Measurements from ENCODE around the gene KHDC1L.
"Not testable (repeated sequence)": the region's sequence is repeated elsewhere in the genome, so short reads cannot be mapped to it uniquely, and the experiment has no call there.

Gene KHDC1L, protein sequence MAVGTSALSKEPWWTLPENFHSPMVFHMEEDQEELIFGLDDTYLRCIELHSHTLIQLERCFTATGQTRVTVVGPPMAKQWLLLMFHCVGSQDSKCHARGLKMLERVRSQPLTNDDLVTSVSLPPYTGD

GRCh38 chr6:73225396-73225795, at the start of gene KHDC1L:
KHDC1L (minus strand) TSS chr6:73225496; CDS start chr6:73225408, 88 bp downstream.
- TF ChIP-seq, protein P1, sequence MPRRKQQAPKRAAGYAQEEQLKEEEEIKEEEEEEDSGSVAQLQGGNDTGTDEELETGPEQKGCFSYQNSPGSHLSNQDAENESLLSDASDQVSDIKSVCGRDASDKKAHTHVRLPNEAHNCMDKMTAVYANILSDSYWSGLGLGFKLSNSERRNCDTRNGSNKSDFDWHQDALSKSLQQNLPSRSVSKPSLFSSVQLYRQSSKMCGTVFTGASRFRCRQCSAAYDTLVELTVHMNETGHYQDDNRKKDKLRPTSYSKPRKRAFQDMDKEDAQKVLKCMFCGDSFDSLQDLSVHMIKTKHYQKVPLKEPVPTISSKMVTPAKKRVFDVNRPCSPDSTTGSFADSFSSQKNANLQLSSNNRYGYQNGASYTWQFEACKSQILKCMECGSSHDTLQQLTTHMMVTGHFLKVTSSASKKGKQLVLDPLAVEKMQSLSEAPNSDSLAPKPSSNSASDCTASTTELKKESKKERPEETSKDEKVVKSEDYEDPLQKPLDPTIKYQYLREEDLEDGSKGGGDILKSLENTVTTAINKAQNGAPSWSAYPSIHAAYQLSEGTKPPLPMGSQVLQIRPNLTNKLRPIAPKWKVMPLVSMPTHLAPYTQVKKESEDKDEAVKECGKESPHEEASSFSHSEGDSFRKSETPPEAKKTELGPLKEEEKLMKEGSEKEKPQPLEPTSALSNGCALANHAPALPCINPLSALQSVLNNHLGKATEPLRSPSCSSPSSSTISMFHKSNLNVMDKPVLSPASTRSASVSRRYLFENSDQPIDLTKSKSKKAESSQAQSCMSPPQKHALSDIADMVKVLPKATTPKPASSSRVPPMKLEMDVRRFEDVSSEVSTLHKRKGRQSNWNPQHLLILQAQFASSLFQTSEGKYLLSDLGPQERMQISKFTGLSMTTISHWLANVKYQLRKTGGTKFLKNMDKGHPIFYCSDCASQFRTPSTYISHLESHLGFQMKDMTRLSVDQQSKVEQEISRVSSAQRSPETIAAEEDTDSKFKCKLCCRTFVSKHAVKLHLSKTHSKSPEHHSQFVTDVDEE (CRISPR knock-in tag; IDR thresholded peaks at IDR 0.05) = no peak
- TF ChIP-seq ESRRG (CRISPR knock-in tag; IDR thresholded peaks at IDR 0.05) (no peak), ARNTL (CRISPR knock-in tag; IDR thresholded peaks at IDR 0.05; ENCODE audit: borderline replicate concordance, low read depth) (no peak), SNAI2 (CRISPR knock-in tag; IDR thresholded peaks at IDR 0.05) (no peak), TCF4 (CRISPR knock-in tag; IDR thresholded peaks at IDR 0.05; ENCODE audit: borderline replicate concordance) (no peak), TOX (CRISPR knock-in tag; IDR thresholded peaks at IDR 0.05; ENCODE audit: borderline replicate concordance) (no peak), BACH2 (CRISPR knock-in tag; IDR thresholded peaks at IDR 0.05; ENCODE audit: borderline replicate concordance) (no peak), CSRNP3 (CRISPR knock-in tag; IDR thresholded peaks at IDR 0.05) (no peak), ZNF565 (CRISPR knock-in tag; conservative IDR thresholded peaks at IDR 0.05; ENCODE audit: low read depth) (no peak), RARB (CRISPR knock-in tag; IDR thresholded peaks at IDR 0.05) (no peak), ZFP30 (CRISPR knock-in tag; IDR thresholded peaks at IDR 0.05) (no peak), GLIS3 (CRISPR knock-in tag; IDR thresholded peaks at IDR 0.05) (no peak), CSDC2 (CRISPR knock-in tag; IDR thresholded peaks at IDR 0.05) (no peak), ZNF8 (CRISPR knock-in tag; IDR thresholded peaks at IDR 0.05) (no peak)
- TF ChIP-seq, protein P2, sequence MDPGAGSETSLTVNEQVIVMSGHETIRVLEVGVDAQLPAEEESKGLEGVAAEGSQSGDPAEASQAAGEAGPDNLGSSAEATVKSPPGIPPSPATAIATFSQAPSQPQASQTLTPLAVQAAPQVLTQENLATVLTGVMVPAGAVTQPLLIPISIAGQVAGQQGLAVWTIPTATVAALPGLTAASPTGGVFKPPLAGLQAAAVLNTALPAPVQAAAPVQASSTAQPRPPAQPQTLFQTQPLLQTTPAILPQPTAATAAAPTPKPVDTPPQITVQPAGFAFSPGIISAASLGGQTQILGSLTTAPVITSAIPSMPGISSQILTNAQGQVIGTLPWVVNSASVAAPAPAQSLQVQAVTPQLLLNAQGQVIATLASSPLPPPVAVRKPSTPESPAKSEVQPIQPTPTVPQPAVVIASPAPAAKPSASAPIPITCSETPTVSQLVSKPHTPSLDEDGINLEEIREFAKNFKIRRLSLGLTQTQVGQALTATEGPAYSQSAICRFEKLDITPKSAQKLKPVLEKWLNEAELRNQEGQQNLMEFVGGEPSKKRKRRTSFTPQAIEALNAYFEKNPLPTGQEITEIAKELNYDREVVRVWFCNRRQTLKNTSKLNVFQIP (CRISPR knock-in tag; IDR thresholded peaks at IDR 0.05; ENCODE audit: borderline replicate concordance, low read depth) = no peak
- TF ChIP-seq, protein P3, sequence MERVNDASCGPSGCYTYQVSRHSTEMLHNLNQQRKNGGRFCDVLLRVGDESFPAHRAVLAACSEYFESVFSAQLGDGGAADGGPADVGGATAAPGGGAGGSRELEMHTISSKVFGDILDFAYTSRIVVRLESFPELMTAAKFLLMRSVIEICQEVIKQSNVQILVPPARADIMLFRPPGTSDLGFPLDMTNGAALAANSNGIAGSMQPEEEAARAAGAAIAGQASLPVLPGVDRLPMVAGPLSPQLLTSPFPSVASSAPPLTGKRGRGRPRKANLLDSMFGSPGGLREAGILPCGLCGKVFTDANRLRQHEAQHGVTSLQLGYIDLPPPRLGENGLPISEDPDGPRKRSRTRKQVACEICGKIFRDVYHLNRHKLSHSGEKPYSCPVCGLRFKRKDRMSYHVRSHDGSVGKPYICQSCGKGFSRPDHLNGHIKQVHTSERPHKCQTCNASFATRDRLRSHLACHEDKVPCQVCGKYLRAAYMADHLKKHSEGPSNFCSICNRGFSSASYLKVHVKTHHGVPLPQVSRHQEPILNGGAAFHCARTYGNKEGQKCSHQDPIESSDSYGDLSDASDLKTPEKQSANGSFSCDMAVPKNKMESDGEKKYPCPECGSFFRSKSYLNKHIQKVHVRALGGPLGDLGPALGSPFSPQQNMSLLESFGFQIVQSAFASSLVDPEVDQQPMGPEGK (CRISPR knock-in tag; IDR thresholded peaks at IDR 0.05; ENCODE audit: borderline replicate concordance) = no peak
- ATAC-seq = no peak

DNA sequence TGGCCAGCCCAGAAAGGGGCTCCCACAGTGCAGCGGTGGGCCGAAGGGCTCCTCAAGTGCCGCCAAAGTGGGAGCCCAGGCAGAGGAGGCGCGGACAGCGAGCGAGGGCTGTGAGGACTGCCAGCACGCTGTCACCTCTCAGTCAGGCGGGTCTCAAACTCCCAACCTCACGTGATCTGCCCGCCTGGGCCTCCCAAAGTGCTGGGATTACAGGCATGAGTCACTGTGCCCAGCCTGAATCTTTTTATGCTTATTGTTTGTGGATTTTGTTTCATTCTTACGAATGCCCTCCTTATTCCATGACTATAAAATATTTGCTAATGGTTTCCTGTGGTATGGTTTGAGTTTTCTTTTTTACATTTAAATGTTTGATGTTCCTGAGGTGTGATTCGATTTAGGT, 44.0 kb upstream of the KHDC1L start:
- ATAC-seq = not testable (repeated sequence)

- ATAC-seq = not testable (repeated sequence)
Measured at GRCh38 chr6:73268896-73269295, 43.6 kb upstream of the KHDC1L start.

- no peak for ATAC-seq
- TF ChIP-seq CSDC2 (CRISPR knock-in tag; IDR thresholded peaks at IDR 0.05) = no peak
- TF ChIP-seq ZNF8 (CRISPR knock-in tag; IDR thresholded peaks at IDR 0.05) = no peak
- TF ChIP-seq PPARA (CRISPR knock-in tag; IDR thresholded peaks at IDR 0.05; ENCODE audit: borderline replicate concordance) = no peak
- TF ChIP-seq ZNF565 (CRISPR knock-in tag; conservative IDR thresholded peaks at IDR 0.05; ENCODE audit: low read depth) = no peak
- no peak for TF ChIP-seq ZFP30 (CRISPR knock-in tag; IDR thresholded peaks at IDR 0.05)
- TF ChIP-seq, protein P1 (CRISPR knock-in tag; IDR thresholded peaks at IDR 0.05) = no peak
- TF ChIP-seq RARB (CRISPR knock-in tag; IDR thresholded peaks at IDR 0.05) = no peak
- TF ChIP-seq, protein P2 (CRISPR knock-in tag; IDR thresholded peaks at IDR 0.05; ENCODE audit: borderline replicate concordance, low read depth) = no peak
- TF ChIP-seq TOX (CRISPR knock-in tag; IDR thresholded peaks at IDR 0.05; ENCODE audit: borderline replicate concordance) = no peak
- TF ChIP-seq BACH2 (CRISPR knock-in tag; IDR thresholded peaks at IDR 0.05; ENCODE audit: borderline replicate concordance) = no peak
- TF ChIP-seq ESRRG (CRISPR knock-in tag; IDR thresholded peaks at IDR 0.05) = no peak
- TF ChIP-seq TCF4 (CRISPR knock-in tag; IDR thresholded peaks at IDR 0.05; ENCODE audit: borderline replicate concordance) = no peak
- TF ChIP-seq, protein P3 (CRISPR knock-in tag; IDR thresholded peaks at IDR 0.05; ENCODE audit: borderline replicate concordance) = no peak
- TF ChIP-seq ZFP3 (CRISPR knock-in tag; IDR thresholded peaks at IDR 0.05) = no peak
Measured at GRCh38 chr6:73264446-73264845, 39.1 kb upstream of the KHDC1L start.

Measured in SK-N-SH treated with all-trans-retinoic acid at 6 μM for 48 hours (cell line).